SK-N-MC (cell line): ENCODE data around the gene FZD2.
A peak's percentile ranks its signal among the peaks of the same experiment; 100 is the strongest.

Source experiments
- DNase-seq: peaks from one replicate; pipeline ENCODE4 v3.0.0-alpha.2; 2011; ENCODE audit warnings: low read depth, low spot score
- H3K27ac ChIP-seq: fragments of 200-600 bp; sonication (generic); 2 replicates; pipeline ENCODE4 v1.5.1; 2016; ENCODE audit warnings: mixed run types
- H3K36me3 ChIP-seq: fragments of 200-600 bp; sonication (generic); 2 replicates; pipeline ENCODE4 v1.6.1; 2017; ENCODE audit warnings: antibody characterized with exemption, low read length, mixed read lengths; ENCODE audit not compliant: insufficient read depth
- H3K4me3 ChIP-seq: fragments of 200-600 bp; sonication (generic); 2 replicates; pipeline ENCODE4 v1.5.1; 2016
- H3K9ac ChIP-seq: fragments of 200-600 bp; sonication (generic); 2 replicates; pipeline ENCODE4 v1.8.0; 2017; ENCODE audit warnings: mixed run types, mixed read lengths; ENCODE audit not compliant: insufficient read length
- H3K9me3 ChIP-seq: fragments of 200-600 bp; sonication (generic); 2 replicates; pipeline ENCODE4 v1.6.1; 2017; ENCODE audit warnings: low read depth, mild to moderate bottlenecking, antibody characterized with exemption, low read length, moderate library complexity, mixed read lengths
- EZH2 ChIP-seq: fragments of 200-600 bp; sonication (generic); IDR thresholded peaks from one replicate; pipeline ENCODE4 v1.6.1; 2017; ENCODE audit warnings: antibody characterized with exemption
- FOXP2 ChIP-seq: optimal IDR thresholded peaks from 2 replicates; pipeline ENCODE3; 2011; ENCODE audit warnings: mild to moderate bottlenecking, moderate library complexity; ENCODE audit not compliant: insufficient read depth; ENCODE audit errors: extremely low read length, control extremely low read depth
- POLR2AphosphoS5 ChIP-seq: IDR thresholded peaks from 2 replicates; pipeline ENCODE4 v1.6.1; 2012; ENCODE audit warnings: mild to moderate bottlenecking, low read depth, low read length, borderline replicate concordance

FZD2 gene

GRCh38 chr17:44556166-44556831, 985 bp upstream of the FZD2 start:
- DNase-seq: peak; percentile 39
- TF ChIP-seq FOXP2 (no peak), POLR2AphosphoS5 (0 out of 2 replicates have a peak, but pooled peaks have one; percentile 56), EZH2 (no peak)
- Histone ChIP-seq H3K4me3 (peak overlapping the region; percentile 90), H3K36me3 (peaks cover 8% of the 10 kb centered on the region), H3K27ac (peak overlapping the region; percentile 98), H3K9ac (peak overlapping the region; percentile 93), H3K9me3 (no peaks in the 10 kb centered on the region)

GRCh38 chr17:44557651-44558285, 484 bp downstream of the FZD2 start:
- no peak for DNase-seq
- H3K36me3 ChIP-seq: peaks cover 8% of the 10 kb centered on the region
- no peak for TF ChIP-seq FOXP2
- TF ChIP-seq EZH2: no peak
- no peak for TF ChIP-seq POLR2AphosphoS5
- H3K9ac ChIP-seq: peak overlapping the region; percentile 66
- H3K9me3 ChIP-seq: no peaks in the 10 kb centered on the region
- H3K27ac ChIP-seq: peak overlapping the region; percentile 50
- H3K4me3 ChIP-seq: peak overlapping the region; percentile 90

- Histone ChIP-seq H3K9me3 (no peaks in the 10 kb centered on the region), H3K9ac (peak overlapping the region; percentile 66), H3K36me3 (peaks cover 8% of the 10 kb centered on the region), H3K4me3 (peak overlapping the region; percentile 90), H3K27ac (0 out of 2 replicates have a peak overlapping the region, but pooled peaks have one; percentile 50)
- TF ChIP-seq EZH2 (no peak), FOXP2 (no peak), POLR2AphosphoS5 (no peak)
- DNase-seq: no peak
Measured at GRCh38 chr17:44558334-44558709, 1.0 kb downstream of the FZD2 start.

- H3K27ac ChIP-seq: 0 out of 2 replicates have a peak overlapping the region, but pooled peaks have one; percentile 42
- H3K36me3 ChIP-seq: peaks cover 8% of the 10 kb centered on the region
- peak overlapping the region; percentile 90 for H3K4me3 ChIP-seq
- TF ChIP-seq FOXP2: no peak
- no peak for TF ChIP-seq POLR2AphosphoS5
- TF ChIP-seq EZH2: no peak
- H3K9me3 ChIP-seq: no peaks in the 10 kb centered on the region
- H3K9ac ChIP-seq: peak overlapping the region; percentile 84
- DNase-seq: no peak
Measured at GRCh38 chr17:44558710-44559633, 1.7 kb downstream of the FZD2 start.

- Histone ChIP-seq H3K9ac (peak overlapping the region; percentile 84), H3K4me3 (peak overlapping the region; percentile 90)
Measured at GRCh38 chr17:44559634-44560554, 2.6 kb downstream of the FZD2 start.

GRCh38 chr17:44561237-44561623, 3.9 kb downstream of the FZD2 start:
- Histone ChIP-seq H3K36me3 (peaks cover 8% of the 10 kb centered on the region), H3K4me3 (peak overlapping the region; percentile 90), H3K27ac (no peak overlapping the region), H3K9ac (no peak overlapping the region), H3K9me3 (no peaks in the 10 kb centered on the region)
- DNase-seq: no peak
- TF ChIP-seq EZH2 (no peak), POLR2AphosphoS5 (no peak), FOXP2 (no peak)

More at GRCh38 chr17:44559634-44560554, 2.6 kb downstream of the FZD2 start:
- Histone ChIP-seq H3K9me3 (no peaks in the 10 kb centered on the region), H3K27ac (peak overlapping the region; percentile 42), H3K36me3 (peaks cover 8% of the 10 kb centered on the region)
- TF ChIP-seq FOXP2: no peak
- TF ChIP-seq EZH2: no peak
- no peak for TF ChIP-seq POLR2AphosphoS5
- DNase-seq: no peak

GRCh38 chr17:44564429-44564828, 7.1 kb downstream of the FZD2 start:
- H3K9me3 ChIP-seq: no peaks in the 10 kb centered on the region
- no peak overlapping the region for H3K27ac ChIP-seq
- DNase-seq: no peak
- no peaks in the 10 kb centered on the region for H3K36me3 ChIP-seq
- TF ChIP-seq EZH2 (no peak), FOXP2 (no peak), POLR2AphosphoS5 (no peak)
- no peak overlapping the region for H3K4me3 ChIP-seq
- no peak overlapping the region for H3K9ac ChIP-seq
